ENCODE results near the gene GAS6. TPM values are rescaled to one million over a fixed set of nuclear protein-coding genes. Genes with fewer than 3 reads are reported as not detected.

GAS6 gene
- polyA plus RNA-seq, 1 donor from 2014 or later, result 52.4 TPM

DNA sequence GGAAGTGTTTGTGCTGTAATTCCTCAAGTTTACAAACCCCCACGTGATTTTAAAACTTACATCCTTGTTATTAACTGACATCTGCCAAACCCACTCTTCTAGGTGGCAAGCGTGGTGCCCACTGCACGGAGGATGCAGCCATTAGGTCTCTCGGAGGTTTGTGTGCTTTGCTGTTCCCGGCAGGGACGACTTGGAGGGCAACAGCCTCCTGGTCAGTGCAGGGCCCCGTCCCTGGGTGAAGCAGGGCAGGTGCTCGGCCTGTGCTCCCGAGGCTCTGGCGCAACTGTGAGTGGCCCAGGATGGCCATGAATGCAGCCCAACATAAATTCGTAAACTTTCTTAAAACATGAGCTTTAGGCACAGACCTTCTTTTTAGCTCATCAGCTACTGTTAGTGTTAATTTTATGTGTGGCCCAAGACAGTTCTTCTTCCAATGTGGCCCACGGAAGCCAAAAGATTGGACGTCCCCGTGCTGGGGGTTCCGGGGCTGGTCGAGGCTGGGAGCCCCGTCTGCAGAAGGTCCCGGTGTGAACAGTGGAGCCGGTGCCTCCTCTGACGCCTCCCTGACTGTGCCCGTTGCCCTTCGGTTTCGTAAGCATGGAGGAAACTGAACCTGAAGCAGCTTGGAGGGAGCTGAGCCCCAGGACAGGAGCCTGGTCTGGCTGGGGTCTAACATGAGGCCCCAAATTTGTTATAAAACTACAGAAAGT lies 11.9 kb downstream of the GAS6 start:
- no peaks in the 10 kb centered on the region for H3K9me3 ChIP-seq (ENCODE audit: low read length)
- no peaks in the 10 kb centered on the region for H3K79me2 ChIP-seq (replicated peaks; ENCODE audit: insufficient read depth, low read length)
- no peak overlapping the region for H3K27ac ChIP-seq (ENCODE audit: low read length)
- H3F3A ChIP-seq (ENCODE audit: insufficient read depth, low read length, poor library complexity, severe bottlenecking), result no peaks in the 10 kb centered on the region
- no peaks in the 10 kb centered on the region for H3K36me3 ChIP-seq (ENCODE audit: insufficient read depth, low read length)
- TF ChIP-seq MXI1 (conservative IDR thresholded peaks at IDR 0.05; ENCODE audit: poor library complexity, severe bottlenecking) (no peak), POLR2AphosphoS5 (IDR thresholded peaks at IDR 0.05) (no peak), TAF1 (IDR thresholded peaks at IDR 0.05; ENCODE audit: low read depth) (no peak), EZH2 (IDR thresholded peaks at IDR 0.05; ENCODE audit: borderline replicate concordance, insufficient read depth, low read length, poor library complexity, severe bottlenecking) (no peak), SMC3 (conservative IDR thresholded peaks at IDR 0.05; ENCODE audit: poor library complexity) (no peak), CTCF (IDR thresholded peaks at IDR 0.05; ENCODE audit: poor library complexity, severe bottlenecking) (no peak), RAD21 (conservative IDR thresholded peaks at IDR 0.05) (no peak), EP300 (conservative IDR thresholded peaks at IDR 0.05; ENCODE audit: poor library complexity, severe bottlenecking) (no peak)
- TF ChIP-seq, protein P1, sequence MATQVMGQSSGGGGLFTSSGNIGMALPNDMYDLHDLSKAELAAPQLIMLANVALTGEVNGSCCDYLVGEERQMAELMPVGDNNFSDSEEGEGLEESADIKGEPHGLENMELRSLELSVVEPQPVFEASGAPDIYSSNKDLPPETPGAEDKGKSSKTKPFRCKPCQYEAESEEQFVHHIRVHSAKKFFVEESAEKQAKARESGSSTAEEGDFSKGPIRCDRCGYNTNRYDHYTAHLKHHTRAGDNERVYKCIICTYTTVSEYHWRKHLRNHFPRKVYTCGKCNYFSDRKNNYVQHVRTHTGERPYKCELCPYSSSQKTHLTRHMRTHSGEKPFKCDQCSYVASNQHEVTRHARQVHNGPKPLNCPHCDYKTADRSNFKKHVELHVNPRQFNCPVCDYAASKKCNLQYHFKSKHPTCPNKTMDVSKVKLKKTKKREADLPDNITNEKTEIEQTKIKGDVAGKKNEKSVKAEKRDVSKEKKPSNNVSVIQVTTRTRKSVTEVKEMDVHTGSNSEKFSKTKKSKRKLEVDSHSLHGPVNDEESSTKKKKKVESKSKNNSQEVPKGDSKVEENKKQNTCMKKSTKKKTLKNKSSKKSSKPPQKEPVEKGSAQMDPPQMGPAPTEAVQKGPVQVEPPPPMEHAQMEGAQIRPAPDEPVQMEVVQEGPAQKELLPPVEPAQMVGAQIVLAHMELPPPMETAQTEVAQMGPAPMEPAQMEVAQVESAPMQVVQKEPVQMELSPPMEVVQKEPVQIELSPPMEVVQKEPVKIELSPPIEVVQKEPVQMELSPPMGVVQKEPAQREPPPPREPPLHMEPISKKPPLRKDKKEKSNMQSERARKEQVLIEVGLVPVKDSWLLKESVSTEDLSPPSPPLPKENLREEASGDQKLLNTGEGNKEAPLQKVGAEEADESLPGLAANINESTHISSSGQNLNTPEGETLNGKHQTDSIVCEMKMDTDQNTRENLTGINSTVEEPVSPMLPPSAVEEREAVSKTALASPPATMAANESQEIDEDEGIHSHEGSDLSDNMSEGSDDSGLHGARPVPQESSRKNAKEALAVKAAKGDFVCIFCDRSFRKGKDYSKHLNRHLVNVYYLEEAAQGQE (IDR thresholded peaks at IDR 0.05; ENCODE audit: borderline replicate concordance), result no peak
- H3K4me3 ChIP-seq (ENCODE audit: low read length), result no peak overlapping the region
- H4K20me1 ChIP-seq (ENCODE audit: insufficient read depth), result no peaks in the 10 kb centered on the region
- no peaks in the 10 kb centered on the region for H3K27me3 ChIP-seq (ENCODE audit: insufficient read depth, low read depth, low read length)
- no peak overlapping the region for H3K4me2 ChIP-seq (ENCODE audit: low read length)
- H3K9ac ChIP-seq (ENCODE audit: low read length), result no peak overlapping the region
- H3K9me2 ChIP-seq (ENCODE audit: insufficient read depth, low read length), result no peaks in the 10 kb centered on the region
- no peak overlapping the region for H2AFZ ChIP-seq (ENCODE audit: low read depth, low read length)

DNA sequence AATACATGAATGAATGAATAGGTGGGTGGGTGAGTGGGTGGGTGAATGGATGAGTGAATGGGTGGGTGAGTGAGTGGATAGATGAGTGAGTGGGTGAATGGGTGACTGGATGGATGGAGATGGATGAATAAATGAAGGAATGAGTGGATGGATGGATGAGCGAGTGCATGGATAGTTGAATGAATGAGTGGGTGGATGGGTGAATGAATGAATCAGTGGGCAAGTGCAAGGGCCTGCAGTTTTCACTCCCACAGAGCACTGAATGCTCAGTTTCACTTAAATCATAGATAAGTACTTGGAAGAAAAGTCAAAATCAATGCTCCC lies 12.4 kb downstream of the GAS6 start:
- Histone ChIP-seq H3K4me3 (ENCODE audit: low read length) (no peak overlapping the region), H3K36me3 (ENCODE audit: insufficient read depth, low read length) (no peaks in the 10 kb centered on the region), H3K9me2 (ENCODE audit: insufficient read depth, low read length) (no peaks in the 10 kb centered on the region), H3K79me2 (replicated peaks; ENCODE audit: insufficient read depth, low read length) (no peaks in the 10 kb centered on the region), H3K4me2 (ENCODE audit: low read length) (no peak overlapping the region), H4K20me1 (ENCODE audit: insufficient read depth) (no peaks in the 10 kb centered on the region), H3K9me3 (ENCODE audit: low read length) (no peaks in the 10 kb centered on the region), H2AFZ (ENCODE audit: low read depth, low read length) (no peak overlapping the region), H3K27ac (ENCODE audit: low read length) (no peak overlapping the region), H3F3A (ENCODE audit: insufficient read depth, low read length, poor library complexity, severe bottlenecking) (no peaks in the 10 kb centered on the region), H3K27me3 (ENCODE audit: insufficient read depth, low read depth, low read length) (no peaks in the 10 kb centered on the region), H3K9ac (ENCODE audit: low read length) (no peak overlapping the region)
- TF ChIP-seq CTCF (IDR thresholded peaks at IDR 0.05; ENCODE audit: poor library complexity, severe bottlenecking) (no peak), EP300 (conservative IDR thresholded peaks at IDR 0.05; ENCODE audit: poor library complexity, severe bottlenecking) (no peak), TAF1 (IDR thresholded peaks at IDR 0.05; ENCODE audit: low read depth) (no peak), POLR2AphosphoS5 (IDR thresholded peaks at IDR 0.05) (no peak), MXI1 (conservative IDR thresholded peaks at IDR 0.05; ENCODE audit: poor library complexity, severe bottlenecking) (no peak), RAD21 (conservative IDR thresholded peaks at IDR 0.05) (no peak)
